Measurements from ENCODE around the gene WNT7B.

The WNT7B gene

GRCh38 chr22:45884201-45885062 is 92.5 kb downstream of the WNT7B start:
- no peak overlapping the region for H2BK15ac ChIP-seq (replicated peaks; ENCODE audit: low read depth)
- no CpG with 5 or more reads among the region's 27 CpGs for WGBS (ENCODE audit: extremely low coverage, insufficient coverage, low lambda C conversion rate)
- H3K4ac ChIP-seq (ENCODE audit: low read depth, low read length), result no peak overlapping the region
- no peaks in the 10 kb centered on the region for H3K4me1 ChIP-seq (ENCODE audit: control insufficient read depth, low read depth, low read length)
- H2AK5ac ChIP-seq (ENCODE audit: low read length), result no peak overlapping the region
- H3K4me2 ChIP-seq (ENCODE audit: low read length), result no peak overlapping the region
- no peak overlapping the region for H3K27ac ChIP-seq (ENCODE audit: low read depth, low read length)
- no peaks in the 10 kb centered on the region for H3K79me1 ChIP-seq (ENCODE audit: low read length)
- H3K56ac ChIP-seq (ENCODE audit: low read length), result no peak overlapping the region
- no peaks in the 10 kb centered on the region for H3K36me3 ChIP-seq (ENCODE audit: control insufficient read depth, insufficient read depth, low read length)
- no peak overlapping the region for H2BK120ac ChIP-seq (ENCODE audit: low read depth, low read length)
- no peak overlapping the region for H4K5ac ChIP-seq (ENCODE audit: low read length)
- H3K79me2 ChIP-seq (ENCODE audit: control insufficient read depth, insufficient read depth, low read length), result no peaks in the 10 kb centered on the region
- no peak for DNase-seq
- no peak overlapping the region for H3K9ac ChIP-seq (ENCODE audit: low read length)
- no peak overlapping the region for H4K8ac ChIP-seq (ENCODE audit: low read depth, low read length)
- H3K27me3 ChIP-seq (ENCODE audit: insufficient read depth, low read length, poor library complexity), result peaks cover 18% of the 10 kb centered on the region
- no peak overlapping the region for H3K4me3 ChIP-seq (ENCODE audit: low read length)
- no peak overlapping the region for H2BK5ac ChIP-seq (ENCODE audit: low read length)
- H3K23ac ChIP-seq (ENCODE audit: low read length), result no peak overlapping the region
- no peak overlapping the region for H3K18ac ChIP-seq (ENCODE audit: low read length)

- WGBS (ENCODE audit: extremely low coverage, insufficient coverage, low lambda C conversion rate), result no CpG with 5 or more reads among the region's 8 CpGs
- Histone ChIP-seq H3K4me3 (ENCODE audit: low read length) (no peak overlapping the region), H3K36me3 (ENCODE audit: control insufficient read depth, insufficient read depth, low read length) (no peaks in the 10 kb centered on the region), H4K8ac (ENCODE audit: low read depth, low read length) (no peak overlapping the region), H3K27me3 (ENCODE audit: insufficient read depth, low read length, poor library complexity) (peaks cover 19% of the 10 kb centered on the region), H3K27ac (ENCODE audit: low read depth, low read length) (no peak overlapping the region), H4K5ac (ENCODE audit: low read length) (no peak overlapping the region), H3K79me2 (ENCODE audit: control insufficient read depth, insufficient read depth, low read length) (no peaks in the 10 kb centered on the region), H2BK15ac (replicated peaks; ENCODE audit: low read depth) (no peak overlapping the region), H3K4ac (ENCODE audit: low read depth, low read length) (no peak overlapping the region), H3K4me2 (ENCODE audit: low read length) (no peak overlapping the region), H3K79me1 (ENCODE audit: low read length) (no peaks in the 10 kb centered on the region), H2BK120ac (ENCODE audit: low read depth, low read length) (no peak overlapping the region), H3K56ac (ENCODE audit: low read length) (no peak overlapping the region), H2AK5ac (ENCODE audit: low read length) (no peak overlapping the region), H2BK5ac (ENCODE audit: low read length) (no peak overlapping the region), H3K9ac (ENCODE audit: low read length) (no peak overlapping the region), H3K23ac (ENCODE audit: low read length) (no peak overlapping the region), H3K18ac (ENCODE audit: low read length) (no peak overlapping the region), H3K4me1 (ENCODE audit: control insufficient read depth, low read depth, low read length) (peaks cover under 1% of the 10 kb centered on the region)
- DNase-seq, result no peak
These were observed 93.2 kb downstream of the WNT7B start for GRCh38 chr22:45883811-45884170.

- no peaks in the 10 kb centered on the region for H3K36me3 ChIP-seq (ENCODE audit: control insufficient read depth, insufficient read depth, low read length)
- H3K79me2 ChIP-seq (ENCODE audit: control insufficient read depth, insufficient read depth, low read length), result no peaks in the 10 kb centered on the region
- no peak overlapping the region for H3K4me2 ChIP-seq (ENCODE audit: low read length)
- peaks cover 2% of the 10 kb centered on the region for H3K4me1 ChIP-seq (ENCODE audit: control insufficient read depth, low read depth, low read length)
- no peak overlapping the region for H4K5ac ChIP-seq (ENCODE audit: low read length)
- H3K27ac ChIP-seq (ENCODE audit: low read depth, low read length), result no peak overlapping the region
- H3K9ac ChIP-seq (ENCODE audit: low read length), result no peak overlapping the region
- H2BK15ac ChIP-seq (replicated peaks; ENCODE audit: low read depth), result no peak overlapping the region
- no peak overlapping the region for H4K8ac ChIP-seq (ENCODE audit: low read depth, low read length)
- H3K23ac ChIP-seq (ENCODE audit: low read length), result no peak overlapping the region
- H2BK120ac ChIP-seq (ENCODE audit: low read depth, low read length), result no peak overlapping the region
- H3K27me3 ChIP-seq (ENCODE audit: insufficient read depth, low read length, poor library complexity), result peaks cover 20% of the 10 kb centered on the region
- H2AK5ac ChIP-seq (ENCODE audit: low read length), result no peak overlapping the region
- no peaks in the 10 kb centered on the region for H3K79me1 ChIP-seq (ENCODE audit: low read length)
- no peak overlapping the region for H3K56ac ChIP-seq (ENCODE audit: low read length)
- H2BK5ac ChIP-seq (ENCODE audit: low read length), result no peak overlapping the region
- H3K4ac ChIP-seq (ENCODE audit: low read depth, low read length), result no peak overlapping the region
- H3K18ac ChIP-seq (ENCODE audit: low read length), result no peak overlapping the region
- WGBS (ENCODE audit: extremely low coverage, insufficient coverage, low lambda C conversion rate), result no CpG with 5 or more reads among the region's 32 CpGs
- no peak overlapping the region for H3K4me3 ChIP-seq (ENCODE audit: low read length)
- DNase-seq, result no peak
These were observed 93.8 kb downstream of the WNT7B start for GRCh38 chr22:45882881-45883810.

GRCh38 chr22:45881524-45881875 is 95.5 kb downstream of the WNT7B start:
- Histone ChIP-seq H3K4me1 (ENCODE audit: control insufficient read depth, low read depth, low read length) (peaks cover 2% of the 10 kb centered on the region), H3K18ac (ENCODE audit: low read length) (no peak overlapping the region), H4K5ac (ENCODE audit: low read length) (no peak overlapping the region), H2BK120ac (ENCODE audit: low read depth, low read length) (no peak overlapping the region), H3K27ac (ENCODE audit: low read depth, low read length) (no peak overlapping the region), H3K56ac (ENCODE audit: low read length) (no peak overlapping the region), H3K79me1 (ENCODE audit: low read length) (no peaks in the 10 kb centered on the region), H3K4me3 (ENCODE audit: low read length) (no peak overlapping the region), H4K8ac (ENCODE audit: low read depth, low read length) (no peak overlapping the region), H2BK5ac (ENCODE audit: low read length) (no peak overlapping the region), H3K36me3 (ENCODE audit: control insufficient read depth, insufficient read depth, low read length) (no peaks in the 10 kb centered on the region), H3K27me3 (ENCODE audit: insufficient read depth, low read length, poor library complexity) (peaks cover 20% of the 10 kb centered on the region), H2AK5ac (ENCODE audit: low read length) (no peak overlapping the region), H3K4ac (ENCODE audit: low read depth, low read length) (no peak overlapping the region), H2BK15ac (replicated peaks; ENCODE audit: low read depth) (no peak overlapping the region), H3K23ac (ENCODE audit: low read length) (no peak overlapping the region), H3K79me2 (ENCODE audit: control insufficient read depth, insufficient read depth, low read length) (no peaks in the 10 kb centered on the region), H3K9ac (ENCODE audit: low read length) (no peak overlapping the region), H3K4me2 (ENCODE audit: low read length) (no peak overlapping the region)
- no peak for DNase-seq
- WGBS (ENCODE audit: extremely low coverage, insufficient coverage, low lambda C conversion rate), result no CpG with 5 or more reads among the region's 8 CpGs

- no peak overlapping the region for H4K8ac ChIP-seq (ENCODE audit: low read depth, low read length)
- no peak overlapping the region for H3K4me2 ChIP-seq (ENCODE audit: low read length)
- no peak overlapping the region for H2BK120ac ChIP-seq (ENCODE audit: low read depth, low read length)
- peaks cover 20% of the 10 kb centered on the region for H3K27me3 ChIP-seq (ENCODE audit: insufficient read depth, low read length, poor library complexity)
- H3K79me1 ChIP-seq (ENCODE audit: low read length), result no peaks in the 10 kb centered on the region
- H2AK5ac ChIP-seq (ENCODE audit: low read length), result no peak overlapping the region
- no peaks in the 10 kb centered on the region for H3K36me3 ChIP-seq (ENCODE audit: control insufficient read depth, insufficient read depth, low read length)
- no peak overlapping the region for H3K4me3 ChIP-seq (ENCODE audit: low read length)
- no peak overlapping the region for H3K4ac ChIP-seq (ENCODE audit: low read depth, low read length)
- no peak overlapping the region for H3K9ac ChIP-seq (ENCODE audit: low read length)
- no peak overlapping the region for H4K5ac ChIP-seq (ENCODE audit: low read length)
- no CpG with 5 or more reads among the region's 49 CpGs for WGBS (ENCODE audit: extremely low coverage, insufficient coverage, low lambda C conversion rate)
- no peak for DNase-seq
- no peak overlapping the region for H2BK5ac ChIP-seq (ENCODE audit: low read length)
- H3K79me2 ChIP-seq (ENCODE audit: control insufficient read depth, insufficient read depth, low read length), result no peaks in the 10 kb centered on the region
- H3K23ac ChIP-seq (ENCODE audit: low read length), result no peak overlapping the region
- H3K18ac ChIP-seq (ENCODE audit: low read length), result no peak overlapping the region
- H2BK15ac ChIP-seq (replicated peaks; ENCODE audit: low read depth), result no peak overlapping the region
- H3K56ac ChIP-seq (ENCODE audit: low read length), result no peak overlapping the region
- H3K4me1 ChIP-seq (ENCODE audit: control insufficient read depth, low read depth, low read length), result peaks cover 2% of the 10 kb centered on the region
- no peak overlapping the region for H3K27ac ChIP-seq (ENCODE audit: low read depth, low read length)
These were observed 96.0 kb downstream of the WNT7B start for GRCh38 chr22:45880716-45881523.
